ENCODE measurements around the gene GGT6.

Gene GGT6

DNA sequence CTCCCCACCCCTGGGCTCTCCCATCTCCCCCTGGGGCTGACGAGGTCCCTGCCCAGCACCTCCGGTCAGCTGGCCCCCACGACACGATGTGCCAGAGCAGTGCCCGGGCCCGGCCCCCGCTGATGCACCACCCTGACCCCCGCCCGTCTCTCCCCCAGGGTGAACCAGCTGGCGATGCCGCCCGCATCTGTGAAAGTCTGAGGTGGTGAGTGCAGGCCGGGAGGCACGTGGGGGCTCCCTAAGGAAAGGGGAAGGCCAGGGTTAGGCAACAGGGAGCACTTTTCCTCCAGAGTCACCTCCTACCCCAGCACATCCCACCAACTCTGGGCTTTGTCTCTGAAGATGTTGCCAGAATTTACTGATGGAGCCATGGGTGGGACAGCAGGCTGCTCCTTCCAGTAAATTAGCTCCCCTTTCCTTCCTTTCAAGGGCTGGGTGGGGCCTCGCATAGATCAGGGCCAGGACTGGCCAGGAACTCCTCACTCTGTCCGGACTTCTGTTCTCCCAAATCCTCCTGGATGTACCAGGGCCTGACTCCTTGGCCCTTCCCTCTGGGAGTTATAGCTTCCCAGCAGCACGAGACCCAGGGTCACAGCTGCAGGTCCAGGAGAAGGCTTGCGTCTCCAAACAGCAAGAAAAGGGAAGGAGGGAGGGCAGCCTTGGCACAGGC, 23.5 kb downstream of the GGT6 start:
- no peak for DNase-seq

DNA sequence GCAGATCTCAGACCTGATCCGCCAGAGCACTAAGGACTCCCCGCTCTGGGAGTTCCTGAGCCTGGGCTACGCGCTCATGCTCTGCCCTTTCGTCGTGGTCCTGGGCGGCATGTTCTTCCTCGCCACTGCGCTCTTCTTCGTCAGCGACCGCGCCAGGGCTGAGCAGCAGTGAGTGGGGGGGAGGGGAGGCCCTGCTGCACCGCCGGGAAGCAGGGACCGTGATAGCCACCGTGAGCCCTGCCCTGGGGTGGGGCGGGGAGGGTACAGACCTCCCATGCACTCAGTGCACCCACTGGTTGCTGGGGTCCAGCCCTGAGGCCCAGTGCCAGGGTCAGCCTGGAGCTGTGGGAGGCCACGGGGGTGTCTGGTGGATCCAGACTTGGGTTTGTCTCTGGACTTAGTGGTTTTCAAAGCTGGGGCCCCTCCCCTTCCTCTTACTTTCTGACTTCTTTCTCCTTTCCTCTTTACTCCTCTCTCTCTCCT, 24.1 kb downstream of the GGT6 start:
- no peak for DNase-seq

DNA sequence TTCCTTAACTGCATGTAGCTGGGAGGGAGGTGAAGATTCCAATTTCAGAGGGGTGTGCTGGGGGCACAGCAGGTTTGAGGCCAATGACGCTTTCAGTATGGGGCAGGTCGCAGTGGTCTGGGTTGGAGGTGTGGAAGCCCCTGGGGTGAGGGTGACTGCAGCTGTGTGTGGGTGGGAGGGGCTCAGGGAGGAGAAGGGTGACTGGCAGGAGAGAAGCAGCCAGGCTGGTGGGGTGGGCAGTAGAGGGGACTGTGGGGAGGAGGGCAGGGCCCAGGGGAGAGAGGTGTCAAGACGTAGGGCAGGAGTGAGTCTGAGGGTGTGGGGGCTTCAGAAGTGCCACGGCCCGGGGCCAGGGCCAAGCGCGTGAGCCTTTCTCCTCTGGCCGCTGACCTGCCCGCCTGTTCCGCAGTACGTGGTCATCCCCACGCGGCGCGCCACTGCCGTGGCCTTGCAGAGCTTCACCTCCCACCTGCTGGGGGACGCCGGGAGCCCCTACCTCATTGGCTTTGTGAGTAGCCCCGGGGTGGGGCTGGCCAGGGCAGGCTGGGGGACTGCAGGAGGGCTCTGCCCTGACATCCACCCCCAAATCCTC, 24.6 kb downstream of the GGT6 start:
- no peak for DNase-seq

DNA sequence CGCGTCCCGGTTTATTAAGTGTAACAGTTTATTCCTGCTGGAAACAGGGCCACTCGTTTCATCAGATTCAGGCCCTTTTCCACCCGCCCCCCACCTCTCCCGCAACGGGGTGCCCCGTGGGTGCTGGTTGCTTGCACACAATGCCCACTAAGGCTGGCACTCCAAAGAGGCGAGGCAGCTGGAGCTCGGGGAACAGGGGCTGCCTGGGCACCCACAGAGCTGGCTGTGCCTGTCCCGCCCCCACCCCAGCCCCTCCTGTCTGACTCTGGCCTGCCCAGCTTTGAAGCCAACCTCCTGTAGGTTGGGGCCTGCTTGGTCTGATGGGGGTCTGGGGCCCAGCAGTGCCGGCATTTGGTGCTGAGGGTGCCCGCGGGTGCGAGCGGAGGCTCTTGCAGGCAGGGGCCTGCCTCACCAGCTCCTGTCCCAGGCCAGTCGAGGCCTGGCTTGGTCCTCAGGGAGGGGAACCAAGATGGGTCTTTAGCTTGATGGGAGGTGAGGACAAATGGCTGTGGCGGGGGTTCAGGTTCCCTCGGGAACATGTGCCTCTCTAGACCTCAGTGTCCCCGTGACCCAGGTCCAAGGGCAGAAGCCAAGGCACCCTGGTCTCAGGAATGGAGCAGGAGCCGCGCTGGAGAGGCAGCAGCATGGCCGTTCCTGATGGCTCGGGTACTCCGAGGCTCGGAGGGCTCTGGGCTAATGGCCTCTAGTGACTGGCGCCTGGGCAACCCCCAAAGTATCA, 25.3 kb downstream of the GGT6 start:
- no peak for DNase-seq

DNA sequence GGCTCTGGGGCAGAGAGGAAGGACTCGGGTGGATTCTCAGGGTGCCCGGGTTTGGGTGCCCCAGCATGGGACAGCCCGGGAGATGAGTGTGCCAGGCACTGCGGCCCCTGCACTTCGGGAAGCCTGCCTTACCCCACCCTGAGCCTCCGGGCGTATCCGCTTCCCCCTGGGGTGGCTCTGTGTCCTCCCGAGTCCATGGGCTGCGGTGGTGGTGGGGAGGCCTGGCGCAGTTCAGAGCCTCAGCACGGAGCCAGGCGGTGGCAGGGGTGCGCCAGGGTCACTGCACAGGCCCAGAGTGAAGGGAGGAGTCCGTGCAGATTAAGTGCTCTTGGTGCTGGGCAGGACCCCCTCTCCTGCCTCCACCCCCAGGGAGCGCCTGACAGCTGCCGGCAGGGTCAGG, 25.9 kb downstream of the GGT6 start:
- DNase-seq = no peak

DNA sequence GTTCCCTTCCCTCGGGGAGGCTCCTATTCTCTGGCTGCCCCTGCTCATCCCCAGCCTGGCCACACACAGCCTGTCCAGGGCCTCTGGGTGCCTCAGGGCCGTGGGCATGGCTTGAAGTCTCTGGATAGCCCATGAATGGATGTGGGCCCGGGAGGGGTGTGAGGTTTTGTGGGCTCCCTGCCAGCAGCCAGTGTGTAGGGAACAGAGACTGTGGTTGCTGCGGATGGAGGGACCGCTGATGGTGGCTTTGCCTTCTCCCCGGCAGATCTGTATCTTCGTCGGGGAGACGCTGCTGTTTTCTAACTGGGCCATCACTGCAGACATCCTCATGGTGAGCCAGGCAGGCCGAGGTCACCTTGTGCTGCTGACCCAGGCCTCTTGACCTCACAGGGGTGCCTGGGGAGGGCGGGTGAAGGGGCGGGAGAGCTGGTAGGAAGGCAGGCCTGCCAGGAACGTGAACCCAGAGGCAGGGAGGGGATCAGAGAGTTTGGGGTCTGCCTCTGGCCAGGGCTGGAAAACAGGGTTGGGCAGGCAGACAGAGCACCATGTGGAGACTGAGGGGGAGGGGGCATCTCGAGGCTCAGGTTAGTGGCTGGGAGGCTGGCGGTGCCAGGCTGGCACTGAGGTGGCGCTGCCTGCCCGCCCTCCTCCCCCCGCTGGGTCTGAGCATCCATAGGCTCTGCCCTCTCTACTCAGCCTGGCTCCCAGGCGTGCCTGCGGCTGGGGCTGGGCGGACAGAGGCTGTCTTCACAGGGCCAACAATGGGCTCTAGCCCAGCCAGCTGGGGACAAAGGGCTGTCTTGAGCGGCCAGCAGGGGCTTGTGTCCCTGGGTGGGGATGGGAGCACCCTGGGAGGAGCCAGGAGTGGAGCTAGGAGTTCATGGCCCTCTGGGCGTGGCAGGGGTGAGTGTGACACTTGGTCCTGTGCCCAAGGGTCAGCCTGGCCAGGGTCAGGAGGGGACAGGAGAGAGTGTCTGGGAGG, 26.6 kb downstream of the GGT6 start:
- no peak for DNase-seq

DNA sequence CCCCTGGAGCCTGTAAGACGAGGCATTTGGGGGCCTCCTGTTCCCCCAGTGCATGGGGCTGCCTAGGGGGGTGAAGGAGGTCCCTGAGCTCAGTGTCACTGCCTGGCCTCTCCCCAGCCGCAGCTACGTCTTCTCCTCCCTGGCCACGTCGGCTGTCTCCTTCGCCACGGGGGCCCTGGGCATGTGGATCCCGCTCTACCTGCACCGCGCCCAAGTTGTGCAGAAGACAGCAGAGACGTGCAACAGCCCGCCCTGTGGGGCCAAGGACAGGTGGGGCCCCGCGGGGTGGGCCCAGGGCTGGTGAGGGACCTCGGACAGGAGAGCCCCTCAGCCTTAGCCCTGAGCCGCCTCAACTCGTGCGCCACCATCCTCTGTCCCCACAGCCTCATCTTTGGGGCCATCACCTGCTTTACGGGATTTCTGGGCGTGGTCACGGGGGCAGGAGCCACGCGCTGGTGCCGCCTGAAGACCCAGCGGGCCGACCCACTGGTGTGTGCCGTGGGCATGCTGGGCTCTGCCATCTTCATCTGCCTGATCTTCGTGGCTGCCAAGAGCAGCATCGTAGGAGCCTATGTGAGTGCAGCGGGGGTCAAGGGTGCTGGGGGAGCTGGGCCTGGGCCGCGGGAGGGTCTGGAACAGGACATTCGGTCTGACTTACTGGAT, 27.4 kb downstream of the GGT6 start:
- DNase-seq = no peak

DNA sequence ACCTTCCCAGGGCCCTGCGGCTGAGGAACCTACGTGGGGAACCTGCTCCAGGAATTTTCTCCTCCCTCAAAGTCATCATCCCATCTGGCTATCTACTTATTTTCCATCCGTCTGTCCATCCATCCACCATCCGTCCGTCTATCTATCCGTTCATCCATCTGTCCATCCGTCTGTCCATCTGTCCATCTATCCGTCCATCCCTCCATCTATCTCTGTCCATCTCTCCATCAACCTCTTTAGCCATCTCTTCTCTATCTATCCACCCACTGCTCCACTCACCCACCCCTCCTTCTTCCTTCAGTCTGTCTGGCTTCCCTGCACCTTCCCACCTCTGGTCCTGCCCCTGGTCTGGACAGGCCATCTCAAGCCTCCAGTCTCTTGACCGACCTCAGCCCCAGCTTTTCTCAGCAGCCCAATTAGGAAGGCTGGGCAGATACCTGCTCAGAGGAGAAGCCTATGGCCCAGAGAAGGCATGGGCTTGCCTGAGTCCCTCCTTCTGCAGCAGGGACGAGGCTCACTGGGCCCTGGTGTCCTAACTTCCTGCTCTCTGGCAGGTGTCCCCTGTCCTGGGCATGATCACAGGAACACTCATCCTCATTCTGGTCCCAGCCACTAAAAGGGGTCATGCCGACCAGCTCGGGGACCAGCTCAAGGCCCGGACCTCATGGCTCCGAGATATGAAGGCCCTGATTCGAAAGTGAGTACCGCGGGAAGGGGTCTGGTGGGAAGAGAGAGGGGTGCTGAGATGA, 28.2 kb downstream of the GGT6 start:
- no peak for DNase-seq

DNA sequence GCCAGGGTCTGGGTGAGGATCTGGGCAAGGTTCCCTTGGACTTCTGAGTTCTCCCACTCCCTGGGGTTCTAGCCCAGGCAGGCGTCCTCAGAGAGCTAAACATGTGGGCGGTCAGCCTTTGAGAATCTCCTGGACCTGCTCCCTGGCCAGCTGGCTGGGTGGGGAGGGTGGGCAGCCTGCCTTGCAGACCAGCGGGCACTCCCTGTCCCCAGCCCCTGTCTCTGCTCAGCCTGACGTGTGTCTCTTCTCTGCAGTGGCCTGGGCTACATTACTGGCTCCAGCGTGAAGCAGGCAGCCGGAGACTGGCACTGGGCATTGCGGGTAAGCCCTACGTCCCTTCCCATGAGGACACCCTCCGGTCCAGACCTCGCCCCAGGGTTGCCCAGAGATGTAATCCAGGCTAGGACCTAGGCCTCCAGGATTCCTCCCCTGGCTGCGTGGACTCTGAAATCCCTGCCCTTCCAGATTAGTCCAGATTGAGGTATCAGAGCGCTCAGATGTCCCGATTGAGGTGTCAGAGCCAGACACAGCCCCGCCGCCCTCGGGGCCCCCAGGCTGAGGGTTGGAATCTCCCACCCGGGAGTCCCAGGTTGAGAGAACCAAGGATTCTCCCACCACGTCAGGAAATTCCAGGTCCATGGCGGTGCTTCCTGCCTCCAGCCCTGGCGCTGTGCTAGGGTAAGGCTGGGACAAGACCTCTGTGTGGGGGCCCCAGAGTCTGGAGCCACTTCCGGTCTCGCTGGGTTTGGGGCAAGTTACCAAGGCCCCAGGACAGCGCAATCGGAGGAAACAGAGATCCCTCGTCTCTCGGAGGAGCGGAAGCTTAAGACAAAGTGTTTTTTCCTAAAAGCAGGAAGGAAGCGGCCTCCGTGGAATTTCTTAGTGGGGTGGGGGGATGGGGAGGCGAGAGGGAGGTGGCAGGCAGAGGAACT, 29.3 kb downstream of the GGT6 start:
- no peak for DNase-seq

DNA sequence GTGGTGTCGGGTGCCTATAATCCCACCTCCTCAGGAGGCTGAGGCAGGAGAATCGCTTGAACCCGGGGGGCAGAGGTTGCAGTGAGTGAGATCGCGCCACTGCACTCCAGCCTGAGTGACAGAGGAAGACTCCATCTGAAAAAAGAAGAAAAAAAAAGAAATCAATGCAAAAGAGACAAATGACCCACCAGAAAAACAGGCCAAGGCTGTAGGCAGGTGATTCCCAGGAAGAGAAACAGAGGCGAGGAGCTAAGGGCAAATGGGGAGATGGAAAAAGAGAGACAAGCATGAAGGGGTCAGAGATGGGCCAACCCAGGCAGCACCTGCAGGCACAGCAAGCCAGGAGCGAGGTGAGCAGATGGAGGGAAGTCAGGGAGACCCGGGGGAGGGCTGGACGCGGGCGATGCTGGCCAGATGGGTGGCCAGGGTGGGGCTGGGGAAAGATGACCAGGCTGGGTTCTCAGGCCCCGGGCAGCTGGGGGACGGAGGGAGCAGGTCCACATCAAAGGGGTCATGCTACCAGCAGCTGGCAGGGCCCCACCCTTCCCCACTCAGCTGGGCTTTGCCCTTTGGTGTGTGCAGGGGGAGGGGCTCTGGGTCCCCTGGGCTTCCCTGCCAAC, 30.7 kb downstream of the GGT6 start:
- DNase-seq = no peak

DNA sequence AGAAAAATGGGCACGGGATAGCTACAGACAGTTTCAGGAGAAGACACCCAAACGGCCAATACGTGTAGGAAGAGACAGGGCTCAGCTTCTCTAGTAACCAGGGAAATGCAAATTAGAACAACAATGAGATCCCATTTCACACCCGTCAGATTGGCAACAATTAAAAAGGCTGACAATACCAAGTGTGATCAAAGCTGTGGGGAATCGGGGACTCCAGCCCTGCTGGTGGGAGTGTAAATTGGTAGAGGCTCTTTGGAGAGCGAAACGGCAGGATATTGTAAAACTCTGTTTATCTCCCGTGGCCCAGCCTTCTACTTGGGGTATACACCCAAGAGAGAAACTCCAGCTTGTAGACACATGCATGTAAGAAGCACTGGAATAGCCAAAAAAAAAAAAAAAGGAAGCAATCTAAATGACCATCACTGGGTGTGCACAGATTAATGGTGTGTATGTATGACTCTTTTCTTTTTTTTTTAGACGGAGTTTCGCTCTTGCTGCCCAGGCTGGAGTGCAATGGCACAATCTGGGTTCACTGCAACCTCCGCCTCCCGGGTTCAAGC, 32.7 kb downstream of the GGT6 start:
- no peak for DNase-seq

DNA sequence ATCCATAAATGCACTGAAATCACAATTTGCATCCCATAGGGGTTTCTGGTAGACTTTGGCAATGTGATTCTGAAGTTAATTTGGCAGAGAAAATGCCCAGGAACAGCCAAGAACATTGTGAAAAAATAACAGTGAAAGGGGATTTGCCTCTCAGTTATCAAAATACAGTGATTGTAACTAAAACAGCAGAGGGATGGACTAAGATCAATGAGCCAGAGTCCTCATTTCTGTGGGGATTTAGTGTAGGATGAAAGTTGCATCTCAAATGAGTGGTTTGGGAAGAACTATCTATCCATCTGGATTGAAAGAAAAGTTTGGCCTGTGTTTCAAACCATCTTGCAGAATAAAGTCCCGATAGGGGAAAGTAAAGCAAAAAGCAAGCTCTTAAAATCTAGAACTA, 33.2 kb downstream of the GGT6 start:
- no peak for DNase-seq

DNA sequence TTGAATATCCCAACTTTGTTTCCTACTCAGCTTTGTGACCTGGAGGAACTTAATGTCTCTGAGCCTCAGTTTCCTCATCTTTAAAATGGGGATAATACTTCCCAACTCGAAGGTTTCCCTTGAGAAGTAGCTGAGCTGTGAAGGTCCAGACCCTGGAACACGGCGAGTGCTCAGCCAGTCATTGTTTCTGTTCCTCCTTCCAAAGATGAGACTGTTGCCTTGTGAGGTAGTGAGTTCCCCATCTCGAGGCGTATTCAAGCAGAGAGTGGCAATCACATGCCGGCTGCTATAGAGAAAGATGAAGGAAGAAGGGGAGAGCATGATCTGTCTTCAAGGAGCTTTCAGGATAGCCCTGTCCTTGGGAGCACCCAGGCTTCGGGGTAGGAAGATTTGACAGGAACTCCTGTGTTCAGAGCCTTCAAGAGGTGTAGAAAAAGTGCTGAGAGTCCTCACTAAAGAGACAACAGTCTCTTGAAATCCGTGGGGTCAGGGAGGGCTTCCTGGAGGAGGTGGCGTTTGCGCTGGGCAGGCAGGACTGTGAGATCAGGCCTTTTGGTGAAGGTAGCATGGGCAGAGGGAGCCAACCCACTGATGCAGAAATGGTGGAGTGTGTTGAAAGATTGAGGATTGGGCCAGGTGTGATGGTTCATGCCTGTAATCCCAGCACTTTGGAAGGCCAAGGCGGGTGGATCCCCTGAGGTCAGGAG, 34.5 kb downstream of the GGT6 start:
- DNase-seq = no peak

DNA sequence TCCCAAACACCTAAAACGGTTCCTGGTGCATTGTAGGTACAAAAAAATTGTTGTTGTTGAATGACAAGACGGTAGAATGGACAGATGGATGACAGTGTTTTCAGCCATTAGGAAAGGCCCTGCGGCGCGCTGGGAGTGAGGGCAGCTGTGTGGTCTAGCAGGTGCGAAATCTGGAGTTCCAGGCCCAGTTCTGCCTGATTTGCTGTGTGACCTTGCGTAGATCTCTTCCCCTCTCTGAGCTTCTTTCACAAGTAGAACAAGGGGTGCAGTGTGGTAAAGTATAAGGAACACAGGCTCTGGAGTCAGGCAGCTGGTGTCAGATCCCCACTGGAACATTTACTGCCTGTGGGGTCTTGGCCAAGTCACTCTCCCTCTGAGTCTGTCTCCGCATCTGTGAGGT, 36.4 kb downstream of the GGT6 start:
- DNase-seq = no peak

DNA sequence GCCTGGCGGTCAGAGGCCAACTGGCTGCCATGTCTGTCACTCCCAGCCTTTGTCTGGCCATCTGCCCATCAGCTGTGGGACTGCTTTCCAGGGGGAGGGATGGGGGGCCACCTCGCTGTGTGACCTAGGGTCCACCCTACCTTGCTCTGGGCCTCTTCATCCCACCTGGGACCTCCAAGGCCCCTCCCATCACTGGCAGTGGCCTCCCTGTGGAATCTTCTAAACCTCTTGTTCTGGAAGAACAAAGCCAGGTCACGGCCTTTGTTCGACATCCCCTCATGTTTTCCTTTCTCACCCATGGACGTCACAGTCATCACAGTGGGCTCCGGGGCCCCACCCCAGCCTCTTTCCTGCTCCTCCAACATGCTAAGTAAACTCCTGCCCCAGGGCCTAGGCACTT, 37.7 kb downstream of the GGT6 start:
- DNase-seq = no peak

DNA sequence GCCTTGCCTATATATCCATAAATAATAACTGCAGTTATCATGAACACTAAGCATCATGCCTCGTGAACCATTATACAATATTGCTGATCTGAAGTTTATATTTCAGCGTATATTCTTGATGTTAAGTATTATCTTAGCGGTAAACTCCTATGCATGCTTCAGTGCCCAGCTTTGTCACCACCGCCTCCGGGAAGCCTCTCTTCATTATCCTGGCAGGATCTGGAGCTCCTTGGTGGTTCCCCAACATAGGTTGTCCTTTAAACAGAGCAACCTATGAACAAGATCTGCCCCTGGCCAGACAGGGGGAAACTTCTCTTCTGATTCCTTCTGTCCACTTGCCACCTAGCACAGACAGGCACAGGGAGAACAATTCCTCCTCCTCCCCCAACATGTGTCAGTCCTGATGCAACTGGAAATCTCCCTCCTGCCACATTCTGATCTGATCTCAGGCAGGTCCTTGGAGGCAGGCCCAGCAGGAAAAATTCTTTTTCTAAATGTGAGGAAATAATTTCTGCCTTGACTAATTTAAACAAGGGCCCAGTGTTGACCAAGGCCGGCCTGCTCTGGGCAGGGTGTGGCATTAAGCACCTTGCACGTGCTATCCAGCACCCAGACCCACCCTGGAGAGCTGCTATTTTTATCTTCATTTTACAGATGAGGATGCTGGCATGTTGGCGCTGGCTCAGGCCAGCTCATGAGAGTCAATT, 39.3 kb downstream of the GGT6 start:
- no peak for DNase-seq

DNA sequence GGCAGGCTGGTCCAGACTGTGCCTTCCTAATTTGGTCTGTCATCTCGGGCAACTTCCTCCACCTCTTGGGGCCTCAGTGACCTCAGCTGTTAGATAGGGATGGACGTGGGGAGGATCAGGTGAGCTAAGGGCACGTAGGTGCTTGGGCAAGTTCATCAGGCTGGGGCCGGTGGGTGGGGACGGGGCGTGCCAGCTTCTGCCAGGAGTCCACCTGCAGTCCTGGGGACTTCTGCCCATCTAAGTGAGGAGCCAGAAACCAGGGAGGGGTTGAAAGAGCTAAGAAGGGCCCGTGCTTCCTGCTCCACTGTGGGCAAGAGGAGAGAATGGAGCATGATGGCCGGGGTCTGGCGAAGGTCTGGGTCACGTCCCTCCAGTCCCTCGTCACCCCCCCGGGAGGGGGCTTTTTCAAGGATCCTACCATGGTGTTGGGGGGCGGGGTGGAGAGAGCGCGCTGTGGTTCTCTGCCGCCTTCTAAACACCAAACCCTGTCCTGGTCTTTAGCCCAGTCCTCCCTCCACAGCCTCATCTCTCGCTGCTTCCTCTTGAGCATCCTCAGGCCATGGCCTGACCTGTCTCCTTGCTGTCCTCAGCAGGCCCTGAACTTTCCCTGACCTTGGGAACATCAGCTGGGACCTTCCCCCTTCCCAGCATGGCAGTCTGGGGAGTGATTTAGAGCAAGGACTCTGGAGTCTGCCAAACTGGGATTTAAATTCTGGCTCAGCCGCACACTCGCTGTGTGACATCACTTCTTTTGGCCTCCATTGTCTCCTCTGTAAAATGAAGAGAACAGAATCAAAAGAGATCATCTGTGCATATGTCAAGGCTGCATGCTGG, 40.1 kb downstream of the GGT6 start:
- no peak for DNase-seq

All from SW 1271 (cell line).